Fibroblast of the aortic adventitia (primary cell): Measurements from ENCODE around the gene HPX. TPM values are rescaled to one million over a fixed set of nuclear protein-coding genes. Genes with fewer than 3 reads are reported as not detected.

Experiments
- DNase-seq: peaks from one replicate; pipeline ENCODE4 v3.0.0-alpha.2; 2010; ENCODE audit warnings: low read depth
- H3K4me3 ChIP-seq: 2 replicates; pipeline ENCODE4 v1.5.1; 2011; ENCODE audit warnings: low read depth, mild to moderate bottlenecking, control low read depth, low read length, moderate library complexity
- CTCF ChIP-seq: IDR thresholded peaks from 2 replicates; pipeline ENCODE4 v1.5.1; 2011; ENCODE audit warnings: mild to moderate bottlenecking, low read length, control low read depth, inconsistent platforms; ENCODE audit not compliant: insufficient read depth
- total RNA-seq: library from RNA; depleted of rRNA; stranded (reverse); fragments of >200 nt; gene quantifications from 2 replicates; pipeline ENCODE4 v1.2.3, GENCODE V29; 2012; ENCODE audit warnings: low replicate concordance

The HPX gene
- total RNA-seq, 1 donor: 1.2 TPM

DNA sequence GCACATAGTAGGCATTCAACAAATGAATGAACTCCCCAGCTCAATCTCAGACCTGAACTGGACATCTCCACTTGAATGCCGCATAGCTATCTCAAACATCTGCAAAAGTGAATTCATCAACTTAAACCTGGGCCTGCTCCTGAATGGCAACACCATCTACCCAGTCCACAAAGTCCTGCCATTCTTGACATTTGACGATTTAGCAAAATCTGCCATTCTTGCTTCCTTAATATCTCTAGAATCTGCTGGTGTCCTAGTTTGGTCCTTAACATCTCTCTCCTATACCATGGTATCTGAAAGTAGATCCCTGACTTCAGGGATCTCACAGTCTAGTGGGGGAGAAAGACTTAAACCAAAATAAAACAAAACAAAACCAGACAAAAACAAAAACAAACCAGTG lies 12.4 kb upstream of the HPX start:
- no peak for TF ChIP-seq CTCF
- H3K4me3 ChIP-seq: no peak overlapping the region
- DNase-seq: no peak

DNA sequence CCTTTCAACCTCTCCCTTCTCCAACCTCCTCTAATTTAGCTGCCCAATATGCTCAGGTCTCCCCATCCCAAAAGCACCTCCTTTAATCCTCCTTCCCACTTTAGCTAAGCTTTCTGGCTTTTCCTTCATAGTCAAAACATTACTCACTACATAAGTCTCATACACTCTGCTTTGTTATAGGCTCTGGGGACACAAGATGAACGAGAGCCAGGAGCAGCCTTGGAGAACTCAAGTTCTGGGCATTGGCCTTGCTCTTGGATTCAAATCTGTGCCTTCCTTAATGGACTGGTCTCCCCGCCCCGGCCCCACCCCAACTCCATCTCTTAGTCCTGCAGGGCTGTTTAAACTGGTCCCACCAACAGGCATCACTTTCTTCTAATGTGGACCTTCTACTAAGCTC lies 11.4 kb upstream of the HPX start:
- no peak for TF ChIP-seq CTCF
- peak; percentile 85 for DNase-seq
- H3K4me3 ChIP-seq: no peak overlapping the region

DNA sequence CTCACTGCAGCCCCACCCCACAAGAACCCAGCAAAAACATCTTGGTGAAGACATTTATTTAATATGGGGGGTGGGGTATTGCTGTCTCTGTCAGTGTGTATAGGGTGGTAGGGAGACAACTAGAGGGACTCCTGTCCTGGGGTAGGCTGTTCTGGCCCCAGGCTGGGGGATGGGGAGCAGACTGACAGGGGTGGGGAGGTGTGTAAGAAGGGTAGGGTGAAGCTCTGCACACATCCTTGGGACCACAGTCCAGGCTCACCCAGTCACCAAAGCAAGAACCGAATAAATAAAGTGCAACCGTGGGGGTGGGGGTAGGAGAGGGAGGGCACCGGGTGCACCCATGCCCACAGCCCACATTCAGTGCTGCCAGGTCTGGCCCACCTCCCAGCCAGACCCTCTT lies 7.8 kb upstream of the HPX start:
- no peak for TF ChIP-seq CTCF
- H3K4me3 ChIP-seq: no peak overlapping the region

DNA sequence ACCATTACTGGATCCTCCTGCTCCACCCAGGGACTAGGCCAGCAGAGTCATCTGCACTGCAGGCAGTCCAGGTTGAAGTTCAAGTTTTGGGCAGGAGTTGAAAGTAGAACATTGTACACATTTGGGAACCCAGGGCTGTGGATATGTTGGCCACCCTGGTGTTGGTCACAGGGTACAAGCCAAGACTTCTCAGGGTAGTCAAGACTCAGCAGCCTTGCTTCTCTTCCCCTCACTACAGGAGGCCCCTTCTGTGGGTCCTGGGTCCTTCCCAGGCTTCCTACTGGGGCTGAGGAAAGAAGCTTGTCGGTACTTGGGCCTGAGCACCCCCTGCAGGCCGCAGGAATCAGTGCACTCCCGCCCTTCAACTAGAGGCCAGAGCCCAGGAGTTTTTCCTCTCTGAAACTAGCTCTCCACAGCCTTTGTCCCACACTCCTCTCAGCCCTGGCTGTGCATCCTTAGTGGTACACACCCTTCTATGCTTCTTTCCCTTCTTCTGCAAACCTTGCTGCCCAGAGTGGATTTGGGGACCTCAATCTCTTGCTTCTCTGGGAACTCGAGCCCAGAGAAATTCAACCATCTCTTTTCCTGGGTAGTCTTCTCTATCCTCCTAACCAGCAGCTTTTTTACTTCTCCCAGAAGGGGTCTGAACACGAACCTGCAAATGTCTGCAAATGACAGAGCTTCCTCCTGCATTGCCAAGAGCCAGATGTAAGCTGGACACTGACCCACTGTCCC lies 2.6 kb upstream of the HPX start:
- no peak overlapping the region for H3K4me3 ChIP-seq
- DNase-seq: peak; percentile 61

More for the DNA sequence above, 7.8 kb upstream of the HPX start:
- DNase-seq: no peak

DNA sequence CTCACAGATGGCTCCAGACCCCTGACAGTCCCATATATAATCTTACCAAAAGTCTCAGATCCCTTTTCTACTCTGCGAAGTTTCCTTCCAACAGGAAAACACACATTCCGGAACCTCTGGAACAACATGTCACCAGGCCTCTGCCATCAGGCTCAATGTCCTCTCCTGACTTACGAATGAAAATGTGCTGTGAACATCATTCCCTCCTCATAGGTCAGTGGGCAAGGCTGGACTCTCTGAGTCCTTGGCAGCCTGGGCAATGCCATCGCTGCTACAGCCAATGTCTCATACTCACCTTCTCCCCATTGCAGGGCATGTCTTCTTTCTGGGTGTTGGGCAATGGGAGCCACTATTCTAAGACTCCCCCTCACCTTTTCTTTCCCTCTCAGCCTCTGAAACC lies 1.7 kb upstream of the HPX start:
- H3K4me3 ChIP-seq: no peak overlapping the region
- TF ChIP-seq CTCF: no peak
- DNase-seq: no peak

More for the DNA sequence above, 2.6 kb upstream of the HPX start:
- peak; percentile 89 for TF ChIP-seq CTCF

DNA sequence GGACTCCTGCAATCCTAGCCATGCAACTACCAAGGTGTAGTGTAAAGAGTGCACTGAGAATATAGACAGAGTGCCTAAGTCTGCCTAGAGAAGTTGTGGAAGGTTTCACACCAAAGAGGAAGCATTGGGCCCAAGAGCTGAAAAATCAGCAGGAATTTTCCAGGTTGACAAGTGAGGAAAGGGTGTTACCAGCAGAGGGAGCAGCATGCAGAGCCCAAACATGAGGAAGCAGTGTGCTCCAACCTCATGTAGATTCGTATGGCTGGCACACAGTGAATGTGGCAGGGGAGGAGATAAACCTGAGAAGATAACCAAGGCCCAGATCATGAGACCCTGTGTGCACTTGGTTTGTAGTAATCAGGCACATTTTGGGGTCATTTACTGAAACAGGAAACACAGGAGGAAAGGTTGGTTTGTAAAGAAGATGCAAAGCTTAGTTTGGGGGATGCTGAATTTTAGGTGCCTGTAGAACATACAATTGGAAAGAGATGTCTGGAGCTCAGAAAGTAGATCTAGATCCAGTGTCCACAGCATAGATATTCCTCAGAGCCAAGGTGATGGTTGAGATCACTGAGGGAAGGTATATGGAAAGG lies 1.7 kb downstream of the HPX start:
- peak; percentile 70 for DNase-seq
- TF ChIP-seq CTCF: peak; percentile 85
- no peak overlapping the region for H3K4me3 ChIP-seq

GRCh38 chr11:6437993-6438392 lies 2.8 kb downstream of the HPX start:
- H3K4me3 ChIP-seq: no peak overlapping the region
- DNase-seq: no peak
- no peak for TF ChIP-seq CTCF
